HepG2 (cell line): ENCODE measurements around the gene CAPS. TPM values are rescaled to one million over a fixed set of nuclear protein-coding genes. Genes with fewer than 3 reads are reported as not detected.

Experiments
- HDAC6 ChIP-seq: fragments of 200-600 bp; sonication (generic); IDR thresholded peaks from 2 replicates; pipeline ENCODE4 v1.7.0; 2017; ENCODE audit warnings: mild to moderate bottlenecking, antibody characterized with exemption, low read length, low read depth
- HMGA1 ChIP-seq: sonication (generic); formaldehyde crosslinking; conservative IDR thresholded peaks from 2 replicates; pipeline ENCODE4 v1.4.0; 2020; ENCODE audit warnings: missing genetic modification reagents
- LCORL ChIP-seq, 2 experiments: fragments of 450-650 bp in 1 of 2; sonication (generic) in 1 of 2; formaldehyde crosslinking in 1 of 2; IDR thresholded peaks; 2 replicates each; pipeline versions ENCODE4 v1.5.0 to v1.6.1; 2017 to 2020; ENCODE audit warnings: antibody characterized with exemption in 1 of 2, missing genetic modification reagents in 1 of 2
- PHF5A ChIP-seq: IDR thresholded peaks from one replicate; pipeline ENCODE4 v1.6.1; 2018; ENCODE audit warnings: low read depth, missing genetic modification reagents; ENCODE audit not compliant: unreplicated experiment
- RBAK ChIP-seq: sonication (generic); formaldehyde crosslinking; IDR thresholded peaks from 2 replicates; pipeline ENCODE4 v1.5.1; 2020; ENCODE audit warnings: mild to moderate bottlenecking, missing genetic modification reagents
- SATB2 ChIP-seq: sonication (generic); formaldehyde crosslinking; IDR thresholded peaks from 2 replicates; pipeline ENCODE4 v1.5.0; 2020; ENCODE audit warnings: missing genetic modification reagents
- TCF12 ChIP-seq, 2 experiments: fragments of 450-650 bp in 1 of 2; sonication (generic) in 1 of 2; formaldehyde crosslinking in 1 of 2; IDR thresholded peaks; 2 replicates each; pipeline versions ENCODE4 v1.6.1 to v1.8.0; 2017 to 2022; ENCODE audit warnings: antibody characterized with exemption in 1 of 2, mild to moderate bottlenecking in 1 of 2, missing genetic modification reagents in 1 of 2, moderate library complexity in 1 of 2
- ZNF484 ChIP-seq: sonication (generic); formaldehyde crosslinking; IDR thresholded peaks from 2 replicates; pipeline ENCODE4 v1.5.1; 2020; ENCODE audit warnings: mild to moderate bottlenecking, low read depth, missing genetic modification reagents, borderline replicate concordance
- ZNF510 ChIP-seq: sonication (generic); formaldehyde crosslinking; IDR thresholded peaks from 2 replicates; pipeline ENCODE4 v1.4.0; 2020; ENCODE audit warnings: low read depth, mild to moderate bottlenecking, missing genetic modification reagents
- ZNF546 ChIP-seq: sonication (generic); formaldehyde crosslinking; conservative IDR thresholded peaks from 2 replicates; pipeline ENCODE4 v1.8.1; 2023; ENCODE audit warnings: mild to moderate bottlenecking, missing genetic modification reagents
- polyA plus RNA-seq, 8 experiments: library from polyadenylated mRNA; depleted of rRNA in 3 of 8; stranded (reverse) in 7 of 8; unstranded in 1 of 8; fragments of >200 nt; fragmentation: Illumina TruSeq in 4 of 8; extraction: Trizol in 4 of 8; gene quantifications; 2 replicates each; pipeline versions ENCODE4 v1.2.1 to v1.2.3, GENCODE V29; 2011 to 2016; ENCODE audit warnings: low read depth in 4 of 8, missing spikeins in 1 of 8, mixed read lengths in 1 of 8; ENCODE audit not compliant: insufficient read depth in 1 of 8
- total RNA-seq, 5 experiments: library from RNA; depleted of rRNA; stranded (reverse); fragments of >200 nt; fragmentation: Illumina TruSeq; extraction: Trizol; gene quantifications; 2 replicates each; pipeline ENCODE4 v1.2.3, GENCODE V29; 2016; ENCODE audit warnings: low read depth in 1 of 5
- TF ChIP-seq, protein P1 (sequence below): sonication (generic); formaldehyde crosslinking; IDR thresholded peaks from 2 replicates; pipeline ENCODE4 v1.5.1; 2020; ENCODE audit warnings: mild to moderate bottlenecking, missing genetic modification reagents, borderline replicate concordance
- TF ChIP-seq, protein P2 (sequence below): sonication (generic); formaldehyde crosslinking; IDR thresholded peaks from 2 replicates; pipeline ENCODE4 v1.9.0; 2021; ENCODE audit warnings: mild to moderate bottlenecking, missing genetic modification reagents
- TF ChIP-seq, protein P3 (sequence below): sonication (generic); IDR thresholded peaks from 2 replicates; pipeline ENCODE4 v1.6.1; 2016; ENCODE audit warnings: low read depth, borderline replicate concordance
- TF ChIP-seq, protein P4 (sequence below): sonication (generic); formaldehyde crosslinking; IDR thresholded peaks from 2 replicates; pipeline ENCODE4 v1.5.0; 2020; ENCODE audit warnings: missing genetic modification reagents
- TF ChIP-seq, protein P5 (sequence below): sonication (generic); formaldehyde crosslinking; IDR thresholded peaks from 2 replicates; pipeline ENCODE4 v1.8.0; 2022; ENCODE audit warnings: missing genetic modification reagents, mild to moderate bottlenecking, moderate library complexity, borderline replicate concordance

The CAPS gene
- total and polyA plus RNA-seq, 2 of the 13 experiments (the other 11 are each of a cell fraction or from before 2014, with no cell fraction given), result 3.1 TPM

DNA sequence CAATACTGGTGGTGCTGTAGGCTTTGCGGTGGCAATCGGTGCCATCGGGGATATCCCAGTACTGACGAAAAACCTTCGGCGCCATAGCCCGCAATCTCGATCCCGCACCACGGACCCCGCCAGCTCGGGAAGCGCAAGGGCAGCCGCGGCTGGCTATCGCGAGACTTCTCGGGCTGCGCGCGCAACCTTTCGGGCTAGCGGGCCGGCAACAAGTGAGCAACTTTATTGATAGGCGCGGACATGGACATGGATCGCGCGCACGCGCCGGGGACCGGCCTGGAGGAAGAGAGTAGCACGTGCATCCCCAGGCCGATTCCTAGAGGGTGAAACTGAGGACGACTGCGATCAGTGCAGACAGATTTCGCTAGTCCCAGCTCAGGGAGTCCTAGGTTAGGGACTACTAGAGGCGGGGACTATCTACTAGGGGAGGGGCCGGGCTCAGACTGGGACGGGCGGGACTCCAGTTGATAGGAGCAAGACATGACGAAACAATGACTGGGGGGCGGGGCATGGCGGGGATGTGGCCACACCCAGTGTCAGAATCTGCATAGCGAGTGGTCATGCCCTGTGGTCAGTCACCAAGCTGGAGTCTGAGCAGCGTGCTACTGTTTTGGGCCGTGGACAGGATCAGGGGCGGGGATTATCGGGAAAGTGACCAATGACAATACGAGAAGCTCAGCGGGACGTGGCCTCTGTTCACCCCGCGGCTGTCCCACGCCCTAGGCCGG is 10.3 kb upstream of the CAPS start, which contains the start of gene NDUFA11 (continued):
- TF ChIP-seq RBAK (no peak), PHF5A (no peak), ZNF510 (CRISPR knock-in tag) (no peak), TCF12 (IDR thresholded peaks at IDR 0.05) (no peak), TCF12 (CRISPR knock-in tag; IDR thresholded peaks at IDR 0.05) (peak; percentile 32; the same call in 1 of the 2 replicates), SATB2 (no peak), LCORL (IDR thresholded peaks at IDR 0.05) (no peak), LCORL (CRISPR knock-in tag; IDR thresholded peaks at IDR 0.05) (0 out of 2 replicates have a peak, but pooled peaks have one; percentile 64), HMGA1 (CRISPR knock-in tag) (no peak), ZNF546 (CRISPR knock-in tag) (0 out of 2 replicates have a peak, but pooled peaks have one; percentile 58), ZNF484 (no peak), HDAC6 (no peak)
- TF ChIP-seq, protein P1, sequence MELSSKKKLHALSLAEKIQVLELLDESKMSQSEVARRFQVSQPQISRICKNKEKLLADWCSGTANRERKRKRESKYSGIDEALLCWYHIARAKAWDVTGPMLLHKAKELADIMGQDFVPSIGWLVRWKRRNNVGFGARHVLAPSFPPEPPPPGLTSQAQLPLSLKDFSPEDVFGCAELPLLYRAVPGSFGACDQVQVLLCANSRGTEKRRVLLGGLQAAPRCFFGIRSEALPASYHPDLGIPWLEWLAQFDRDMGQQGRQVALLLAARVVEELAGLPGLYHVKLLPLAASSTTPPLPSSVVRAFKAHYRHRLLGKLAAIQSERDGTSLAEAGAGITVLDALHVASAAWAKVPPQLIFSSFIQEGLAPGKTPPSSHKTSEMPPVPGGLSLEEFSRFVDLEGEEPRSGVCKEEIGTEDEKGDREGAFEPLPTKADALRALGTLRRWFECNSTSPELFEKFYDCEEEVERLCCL (CRISPR knock-in tag), result no peak
- TF ChIP-seq, protein P2, sequence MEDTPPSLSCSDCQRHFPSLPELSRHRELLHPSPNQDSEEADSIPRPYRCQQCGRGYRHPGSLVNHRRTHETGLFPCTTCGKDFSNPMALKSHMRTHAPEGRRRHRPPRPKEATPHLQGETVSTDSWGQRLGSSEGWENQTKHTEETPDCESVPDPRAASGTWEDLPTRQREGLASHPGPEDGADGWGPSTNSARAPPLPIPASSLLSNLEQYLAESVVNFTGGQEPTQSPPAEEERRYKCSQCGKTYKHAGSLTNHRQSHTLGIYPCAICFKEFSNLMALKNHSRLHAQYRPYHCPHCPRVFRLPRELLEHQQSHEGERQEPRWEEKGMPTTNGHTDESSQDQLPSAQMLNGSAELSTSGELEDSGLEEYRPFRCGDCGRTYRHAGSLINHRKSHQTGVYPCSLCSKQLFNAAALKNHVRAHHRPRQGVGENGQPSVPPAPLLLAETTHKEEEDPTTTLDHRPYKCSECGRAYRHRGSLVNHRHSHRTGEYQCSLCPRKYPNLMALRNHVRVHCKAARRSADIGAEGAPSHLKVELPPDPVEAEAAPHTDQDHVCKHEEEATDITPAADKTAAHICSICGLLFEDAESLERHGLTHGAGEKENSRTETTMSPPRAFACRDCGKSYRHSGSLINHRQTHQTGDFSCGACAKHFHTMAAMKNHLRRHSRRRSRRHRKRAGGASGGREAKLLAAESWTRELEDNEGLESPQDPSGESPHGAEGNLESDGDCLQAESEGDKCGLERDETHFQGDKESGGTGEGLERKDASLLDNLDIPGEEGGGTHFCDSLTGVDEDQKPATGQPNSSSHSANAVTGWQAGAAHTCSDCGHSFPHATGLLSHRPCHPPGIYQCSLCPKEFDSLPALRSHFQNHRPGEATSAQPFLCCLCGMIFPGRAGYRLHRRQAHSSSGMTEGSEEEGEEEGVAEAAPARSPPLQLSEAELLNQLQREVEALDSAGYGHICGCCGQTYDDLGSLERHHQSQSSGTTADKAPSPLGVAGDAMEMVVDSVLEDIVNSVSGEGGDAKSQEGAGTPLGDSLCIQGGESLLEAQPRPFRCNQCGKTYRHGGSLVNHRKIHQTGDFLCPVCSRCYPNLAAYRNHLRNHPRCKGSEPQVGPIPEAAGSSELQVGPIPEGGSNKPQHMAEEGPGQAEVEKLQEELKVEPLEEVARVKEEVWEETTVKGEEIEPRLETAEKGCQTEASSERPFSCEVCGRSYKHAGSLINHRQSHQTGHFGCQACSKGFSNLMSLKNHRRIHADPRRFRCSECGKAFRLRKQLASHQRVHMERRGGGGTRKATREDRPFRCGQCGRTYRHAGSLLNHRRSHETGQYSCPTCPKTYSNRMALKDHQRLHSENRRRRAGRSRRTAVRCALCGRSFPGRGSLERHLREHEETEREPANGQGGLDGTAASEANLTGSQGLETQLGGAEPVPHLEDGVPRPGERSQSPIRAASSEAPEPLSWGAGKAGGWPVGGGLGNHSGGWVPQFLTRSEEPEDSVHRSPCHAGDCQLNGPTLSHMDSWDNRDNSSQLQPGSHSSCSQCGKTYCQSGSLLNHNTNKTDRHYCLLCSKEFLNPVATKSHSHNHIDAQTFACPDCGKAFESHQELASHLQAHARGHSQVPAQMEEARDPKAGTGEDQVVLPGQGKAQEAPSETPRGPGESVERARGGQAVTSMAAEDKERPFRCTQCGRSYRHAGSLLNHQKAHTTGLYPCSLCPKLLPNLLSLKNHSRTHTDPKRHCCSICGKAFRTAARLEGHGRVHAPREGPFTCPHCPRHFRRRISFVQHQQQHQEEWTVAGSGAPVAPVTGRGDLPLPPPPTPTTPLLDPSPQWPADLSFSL (CRISPR knock-in tag), result no peak
- TF ChIP-seq, protein P3, sequence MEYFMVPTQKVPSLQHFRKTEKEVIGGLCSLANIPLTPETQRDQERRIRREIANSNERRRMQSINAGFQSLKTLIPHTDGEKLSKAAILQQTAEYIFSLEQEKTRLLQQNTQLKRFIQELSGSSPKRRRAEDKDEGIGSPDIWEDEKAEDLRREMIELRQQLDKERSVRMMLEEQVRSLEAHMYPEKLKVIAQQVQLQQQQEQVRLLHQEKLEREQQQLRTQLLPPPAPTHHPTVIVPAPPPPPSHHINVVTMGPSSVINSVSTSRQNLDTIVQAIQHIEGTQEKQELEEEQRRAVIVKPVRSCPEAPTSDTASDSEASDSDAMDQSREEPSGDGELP, result peak; percentile 71; the same call in 1 of the 2 replicates
- TF ChIP-seq, protein P4, sequence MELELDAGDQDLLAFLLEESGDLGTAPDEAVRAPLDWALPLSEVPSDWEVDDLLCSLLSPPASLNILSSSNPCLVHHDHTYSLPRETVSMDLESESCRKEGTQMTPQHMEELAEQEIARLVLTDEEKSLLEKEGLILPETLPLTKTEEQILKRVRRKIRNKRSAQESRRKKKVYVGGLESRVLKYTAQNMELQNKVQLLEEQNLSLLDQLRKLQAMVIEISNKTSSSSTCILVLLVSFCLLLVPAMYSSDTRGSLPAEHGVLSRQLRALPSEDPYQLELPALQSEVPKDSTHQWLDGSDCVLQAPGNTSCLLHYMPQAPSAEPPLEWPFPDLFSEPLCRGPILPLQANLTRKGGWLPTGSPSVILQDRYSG, result no peak
- TF ChIP-seq, protein P5, sequence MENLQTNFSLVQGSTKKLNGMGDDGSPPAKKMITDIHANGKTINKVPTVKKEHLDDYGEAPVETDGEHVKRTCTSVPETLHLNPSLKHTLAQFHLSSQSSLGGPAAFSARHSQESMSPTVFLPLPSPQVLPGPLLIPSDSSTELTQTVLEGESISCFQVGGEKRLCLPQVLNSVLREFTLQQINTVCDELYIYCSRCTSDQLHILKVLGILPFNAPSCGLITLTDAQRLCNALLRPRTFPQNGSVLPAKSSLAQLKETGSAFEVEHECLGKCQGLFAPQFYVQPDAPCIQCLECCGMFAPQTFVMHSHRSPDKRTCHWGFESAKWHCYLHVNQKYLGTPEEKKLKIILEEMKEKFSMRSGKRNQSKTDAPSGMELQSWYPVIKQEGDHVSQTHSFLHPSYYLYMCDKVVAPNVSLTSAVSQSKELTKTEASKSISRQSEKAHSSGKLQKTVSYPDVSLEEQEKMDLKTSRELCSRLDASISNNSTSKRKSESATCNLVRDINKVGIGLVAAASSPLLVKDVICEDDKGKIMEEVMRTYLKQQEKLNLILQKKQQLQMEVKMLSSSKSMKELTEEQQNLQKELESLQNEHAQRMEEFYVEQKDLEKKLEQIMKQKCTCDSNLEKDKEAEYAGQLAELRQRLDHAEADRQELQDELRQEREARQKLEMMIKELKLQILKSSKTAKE (CRISPR knock-in tag), result peak; percentile 46; the same call in 1 of the 2 replicates
